GM13977 (cell line): ENCODE data around the gene CEP128.

ENCODE experiments used
- DNase-seq: peaks from one replicate; pipeline ENCODE4 v3.0.0; 2012; ENCODE audit warnings: low spot score
- in situ Hi-C: fragments of 300-500 bp; cut with MboI; formaldehyde crosslinking; loops from one replicate; pipeline ENCODE4 v1.12.0; 2022; ENCODE audit warnings: low sequenced_read_pairs, low pct_unique_long_range_greater_than_20kb, mixed read lengths, inconsistent platforms; ENCODE audit not compliant: unreplicated experiment
- TF ChIP-seq, protein P1 (sequence below): IDR thresholded peaks from 2 replicates; pipeline ENCODE4 v1.5.1; 2012; ENCODE audit warnings: mild to moderate bottlenecking, control low read depth; ENCODE audit not compliant: insufficient read depth; ENCODE audit errors: extremely low read depth, missing control alignments

Gene CEP128

GRCh38 chr14:80638620-80639515, 302.7 kb downstream of the CEP128 start:
- no peak for DNase-seq
- in situ Hi-C loops = no loop called here
- TF ChIP-seq, protein P1, sequence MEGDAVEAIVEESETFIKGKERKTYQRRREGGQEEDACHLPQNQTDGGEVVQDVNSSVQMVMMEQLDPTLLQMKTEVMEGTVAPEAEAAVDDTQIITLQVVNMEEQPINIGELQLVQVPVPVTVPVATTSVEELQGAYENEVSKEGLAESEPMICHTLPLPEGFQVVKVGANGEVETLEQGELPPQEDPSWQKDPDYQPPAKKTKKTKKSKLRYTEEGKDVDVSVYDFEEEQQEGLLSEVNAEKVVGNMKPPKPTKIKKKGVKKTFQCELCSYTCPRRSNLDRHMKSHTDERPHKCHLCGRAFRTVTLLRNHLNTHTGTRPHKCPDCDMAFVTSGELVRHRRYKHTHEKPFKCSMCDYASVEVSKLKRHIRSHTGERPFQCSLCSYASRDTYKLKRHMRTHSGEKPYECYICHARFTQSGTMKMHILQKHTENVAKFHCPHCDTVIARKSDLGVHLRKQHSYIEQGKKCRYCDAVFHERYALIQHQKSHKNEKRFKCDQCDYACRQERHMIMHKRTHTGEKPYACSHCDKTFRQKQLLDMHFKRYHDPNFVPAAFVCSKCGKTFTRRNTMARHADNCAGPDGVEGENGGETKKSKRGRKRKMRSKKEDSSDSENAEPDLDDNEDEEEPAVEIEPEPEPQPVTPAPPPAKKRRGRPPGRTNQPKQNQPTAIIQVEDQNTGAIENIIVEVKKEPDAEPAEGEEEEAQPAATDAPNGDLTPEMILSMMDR = no peak

GRCh38 chr14:80637756-80638619, 303.6 kb downstream of the CEP128 start:
- in situ Hi-C loops = no loop called here
- TF ChIP-seq, protein P1 = no peak
- DNase-seq = no peak

- TF ChIP-seq, protein P1 = no peak
- no peak for DNase-seq
- in situ Hi-C loops = no loop called here
Measured at GRCh38 chr14:80636071-80636470, 305.5 kb downstream of the CEP128 start.

- no peak for DNase-seq
- in situ Hi-C loops = no loop called here
- TF ChIP-seq, protein P1 = no peak
Measured at GRCh38 chr14:80634106-80634758, 307.3 kb downstream of the CEP128 start.

- TF ChIP-seq, protein P1 = no peak
- no peak for DNase-seq
- in situ Hi-C loops = no loop called here
Measured at GRCh38 chr14:80629606-80630005, 311.9 kb downstream of the CEP128 start.

DNA sequence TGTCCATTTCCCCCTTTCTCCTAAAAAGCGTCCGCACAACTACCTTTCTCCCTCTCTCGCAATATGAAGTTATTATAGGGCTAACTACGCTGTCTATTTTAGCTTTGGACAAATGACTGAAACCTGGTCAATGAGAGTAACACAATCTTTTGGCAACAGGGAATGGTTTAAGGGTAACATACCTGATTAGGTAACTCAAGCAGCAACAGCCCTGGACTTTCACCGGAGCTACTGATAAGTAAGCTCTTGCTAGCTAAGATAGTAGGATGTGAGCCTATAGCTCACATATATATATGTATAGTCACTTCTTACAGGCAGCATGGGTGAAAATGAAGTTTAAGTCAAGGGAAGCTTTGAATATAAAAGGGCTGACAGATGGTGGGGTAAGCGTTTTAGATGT, 313.0 kb downstream of the CEP128 start:
- in situ Hi-C loops = no loop called here
- TF ChIP-seq, protein P1 = no peak
- DNase-seq = no peak
